SK-N-MC (cell line): ENCODE measurements around the gene PRR14.
"Not testable (repeated sequence)": the region's sequence is repeated elsewhere in the genome, so short reads cannot be mapped to it uniquely, and the experiment has no call there.

Experiments
- DNase-seq: peaks from one replicate; pipeline ENCODE4 v3.0.0-alpha.2; 2011; ENCODE audit warnings: low read depth, low spot score
- H3K27ac ChIP-seq: fragments of 200-600 bp; sonication (generic); 2 replicates; pipeline ENCODE4 v1.5.1; 2016; ENCODE audit warnings: mixed run types
- H3K36me3 ChIP-seq: fragments of 200-600 bp; sonication (generic); 2 replicates; pipeline ENCODE4 v1.6.1; 2017; ENCODE audit warnings: antibody characterized with exemption, low read length, mixed read lengths; ENCODE audit not compliant: insufficient read depth
- H3K4me3 ChIP-seq: fragments of 200-600 bp; sonication (generic); 2 replicates; pipeline ENCODE4 v1.5.1; 2016
- H3K9ac ChIP-seq: fragments of 200-600 bp; sonication (generic); 2 replicates; pipeline ENCODE4 v1.8.0; 2017; ENCODE audit warnings: mixed run types, mixed read lengths; ENCODE audit not compliant: insufficient read length
- H3K9me3 ChIP-seq: fragments of 200-600 bp; sonication (generic); 2 replicates; pipeline ENCODE4 v1.6.1; 2017; ENCODE audit warnings: low read depth, mild to moderate bottlenecking, antibody characterized with exemption, low read length, moderate library complexity, mixed read lengths
- EZH2 ChIP-seq: fragments of 200-600 bp; sonication (generic); IDR thresholded peaks from one replicate; pipeline ENCODE4 v1.6.1; 2017; ENCODE audit warnings: antibody characterized with exemption
- FOXP2 ChIP-seq: optimal IDR thresholded peaks from 2 replicates; pipeline ENCODE3; 2011; ENCODE audit warnings: mild to moderate bottlenecking, moderate library complexity; ENCODE audit not compliant: insufficient read depth; ENCODE audit errors: extremely low read length, control extremely low read depth
- POLR2AphosphoS5 ChIP-seq: IDR thresholded peaks from 2 replicates; pipeline ENCODE4 v1.6.1; 2012; ENCODE audit warnings: mild to moderate bottlenecking, low read depth, low read length, borderline replicate concordance

Gene PRR14

GRCh38 chr16:30680326-30680725 is 29.6 kb downstream of the PRR14 start:
- TF ChIP-seq FOXP2, result no peak
- TF ChIP-seq POLR2AphosphoS5, result no peak
- TF ChIP-seq EZH2, result no peak
- Histone ChIP-seq H3K27ac (no peak overlapping the region), H3K4me3 (no peak overlapping the region), H3K9me3 (no peaks in the 10 kb centered on the region), H3K36me3 (no peaks in the 10 kb centered on the region), H3K9ac (no peak overlapping the region)
- no peak for DNase-seq

- TF ChIP-seq FOXP2 (no peak), POLR2AphosphoS5 (no peak), EZH2 (no peak)
- H3K4me3 ChIP-seq, result no peak overlapping the region
- H3K36me3 ChIP-seq, result no peaks in the 10 kb centered on the region
- no peak overlapping the region for H3K9ac ChIP-seq
- H3K9me3 ChIP-seq, result no peaks in the 10 kb centered on the region
- H3K27ac ChIP-seq, result peak overlapping the region; percentile 5; the same call in 1 of the 2 replicates
- no peak for DNase-seq
These were observed 37.9 kb downstream of the PRR14 start for GRCh38 chr16:30688701-30689100.

GRCh38 chr16:30691907-30692306 is 41.1 kb downstream of the PRR14 start:
- H3K27ac ChIP-seq, result 0 out of 2 replicates have a peak overlapping the region, but pooled peaks have one; percentile 19
- H3K4me3 ChIP-seq, result no peak overlapping the region
- TF ChIP-seq POLR2AphosphoS5 (no peak), EZH2 (no peak), FOXP2 (no peak)
- no peak overlapping the region for H3K9ac ChIP-seq
- no peaks in the 10 kb centered on the region for H3K36me3 ChIP-seq
- no peak for DNase-seq
- no peaks in the 10 kb centered on the region for H3K9me3 ChIP-seq

- no peak overlapping the region for H3K4me3 ChIP-seq
- H3K27ac ChIP-seq, result no peak overlapping the region
- no peak for DNase-seq
- H3K36me3 ChIP-seq, result no peaks in the 10 kb centered on the region
- no peak overlapping the region for H3K9ac ChIP-seq
- TF ChIP-seq EZH2, result no peak
- TF ChIP-seq POLR2AphosphoS5, result no peak
- TF ChIP-seq FOXP2, result no peak
- H3K9me3 ChIP-seq, result no peaks in the 10 kb centered on the region
These were observed 41.8 kb downstream of the PRR14 start for GRCh38 chr16:30692396-30693064.

GRCh38 chr16:30694926-30695693 is 44.4 kb downstream of the PRR14 start:
- DNase-seq, result no peak
- no peak for TF ChIP-seq POLR2AphosphoS5
- TF ChIP-seq FOXP2, result no peak
- TF ChIP-seq EZH2, result no peak
- Histone ChIP-seq H3K9me3 (no peaks in the 10 kb centered on the region), H3K27ac (no peak overlapping the region), H3K4me3 (no peak overlapping the region), H3K36me3 (peaks cover 7% of the 10 kb centered on the region), H3K9ac (no peak overlapping the region)

GRCh38 chr16:30696646-30697045 is 45.9 kb downstream of the PRR14 start:
- H3K4me3 ChIP-seq, H3K9ac ChIP-seq, DNase-seq, H3K27ac ChIP-seq, H3K9me3 ChIP-seq: not testable (repeated sequence)
- peaks cover 22% of the 10 kb centered on the region for H3K36me3 ChIP-seq

- Histone ChIP-seq H3K4me3 (peak overlapping the region; percentile 99), H3K9me3 (no peaks in the 10 kb centered on the region), H3K9ac (peak overlapping the region; percentile 100), H3K36me3 (peaks cover 28% of the 10 kb centered on the region), H3K27ac (peak overlapping the region; percentile 99; the same call in 1 of the 2 replicates)
- TF ChIP-seq FOXP2 (no peak), POLR2AphosphoS5 (no peak), EZH2 (no peak)
- no peak for DNase-seq
These were observed 46.7 kb downstream of the PRR14 start for GRCh38 chr16:30697264-30698138.
